HG03060 (cell line): ENCODE results near the gene RFX4.

Experiments used
- ATAC-seq: cut with Tn5 transposase; IDR thresholded peaks from one replicate; pipeline ENCODE4 v1.9.1; 2021; ENCODE audit warnings: low read depth, moderate number of reproducible peaks; ENCODE audit not compliant: unreplicated experiment

Gene RFX4

DNA sequence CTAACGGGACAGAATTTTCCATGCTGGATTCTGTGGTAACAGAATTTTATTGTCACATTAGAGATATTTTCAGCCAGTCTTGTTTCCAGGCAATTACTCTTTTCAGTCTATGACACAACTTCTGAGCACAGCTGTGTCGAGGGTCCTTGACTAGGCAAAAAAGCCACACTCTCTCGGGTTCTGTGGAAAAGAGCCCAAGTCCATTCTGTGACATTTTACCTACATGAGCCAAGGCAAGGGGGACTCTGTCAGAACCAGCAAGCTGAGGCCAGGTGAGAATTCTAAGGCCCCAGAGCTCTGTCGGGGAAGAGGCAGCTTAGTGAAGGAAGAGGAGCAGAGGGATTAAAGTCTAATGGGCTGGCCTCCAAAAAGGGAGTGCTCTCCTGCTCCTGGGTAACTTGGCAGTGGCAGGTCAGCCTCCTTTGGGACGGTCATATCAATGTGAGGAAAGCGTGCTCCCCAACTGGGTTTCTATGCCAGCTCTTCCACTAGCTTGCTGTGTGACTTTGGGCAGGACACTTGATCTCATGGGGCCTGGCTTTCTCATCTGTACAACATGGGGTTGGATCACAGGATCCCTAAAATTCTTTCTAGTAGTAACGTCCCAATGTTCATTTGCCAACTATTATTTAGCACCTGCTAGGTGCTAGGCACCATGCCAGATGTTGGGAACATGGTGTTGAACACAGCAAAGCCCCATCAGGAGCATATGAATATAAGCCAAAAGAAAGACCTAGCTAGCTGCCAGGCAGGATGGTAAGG is 175.7 kb downstream of the RFX4 start:
- ATAC-seq: no peak

DNA sequence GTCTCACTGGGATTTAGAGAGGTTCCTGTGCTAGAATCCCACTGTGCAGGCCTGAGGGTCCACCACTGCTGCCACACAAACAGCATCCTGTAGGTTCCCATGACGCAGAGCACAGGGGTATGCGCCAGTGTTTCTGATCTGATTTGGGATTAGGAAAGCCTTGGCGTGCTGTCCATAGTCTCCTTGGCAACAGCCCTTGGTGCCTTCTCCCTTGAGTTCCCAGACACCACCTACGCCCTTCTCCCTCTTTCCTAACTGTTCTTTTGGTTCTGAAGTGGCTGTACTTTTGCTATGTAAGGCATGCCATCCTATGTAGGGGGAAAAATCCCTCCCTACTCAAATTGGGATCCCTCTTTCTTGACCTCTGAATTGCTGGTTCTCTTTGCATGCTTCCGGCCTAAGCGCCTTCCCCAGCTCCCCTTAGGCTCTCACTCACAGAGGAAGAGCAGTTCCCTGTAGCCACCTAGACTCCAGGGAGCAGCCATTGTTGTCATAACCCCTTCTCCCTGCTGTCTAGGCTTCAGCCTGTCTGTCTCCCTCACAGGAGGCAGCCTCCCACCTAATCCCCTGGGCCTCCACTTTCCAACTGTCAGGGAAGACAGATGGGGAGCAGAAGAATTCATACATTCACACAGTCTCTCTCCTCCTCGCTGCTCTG is 176.9 kb downstream of the RFX4 start:
- ATAC-seq: no peak

- ATAC-seq: peak; percentile 84
Measured at GRCh38 chr12:106760184-106760531, 177.4 kb downstream of the RFX4 start.

GRCh38 chr12:106764220-106764619 is 181.4 kb downstream of the RFX4 start:
- ATAC-seq: no peak

- no peak for ATAC-seq
Measured at GRCh38 chr12:106764738-106765137, 181.9 kb downstream of the RFX4 start.

- no peak for ATAC-seq
Measured at GRCh38 chr12:106766393-106766826, 183.6 kb downstream of the RFX4 start.

DNA sequence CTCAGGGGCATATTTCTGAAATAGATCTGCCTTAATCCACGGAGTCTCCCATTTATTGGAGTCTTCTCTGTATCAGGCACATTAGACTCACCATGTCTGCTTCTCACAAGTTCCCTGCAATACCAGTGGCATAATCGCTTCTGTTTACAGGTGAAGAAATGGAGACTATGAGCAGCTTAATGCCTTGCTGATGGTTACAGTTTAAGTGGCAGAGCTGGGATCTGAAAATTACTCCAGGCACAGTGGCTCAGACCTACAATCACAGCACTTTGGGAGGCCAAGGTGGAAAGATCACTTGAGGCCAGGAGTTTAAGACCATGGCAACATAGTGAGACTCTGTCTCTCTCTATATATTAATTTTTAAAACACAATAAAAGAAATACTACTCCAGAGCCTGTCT is 184.4 kb downstream of the RFX4 start:
- ATAC-seq: no peak

GRCh38 chr12:106767954-106768822 is 185.4 kb downstream of the RFX4 start:
- ATAC-seq: no peak

- no peak for ATAC-seq
Measured at GRCh38 chr12:106769078-106769477, 186.3 kb downstream of the RFX4 start.

- ATAC-seq: no peak
Measured at GRCh38 chr12:106769546-106769945, 186.7 kb downstream of the RFX4 start.

- ATAC-seq: no peak
Measured at GRCh38 chr12:106771425-106771824, 188.6 kb downstream of the RFX4 start.

- ATAC-seq: no peak
Measured at GRCh38 chr12:106773286-106774004, 190.6 kb downstream of the RFX4 start.

DNA sequence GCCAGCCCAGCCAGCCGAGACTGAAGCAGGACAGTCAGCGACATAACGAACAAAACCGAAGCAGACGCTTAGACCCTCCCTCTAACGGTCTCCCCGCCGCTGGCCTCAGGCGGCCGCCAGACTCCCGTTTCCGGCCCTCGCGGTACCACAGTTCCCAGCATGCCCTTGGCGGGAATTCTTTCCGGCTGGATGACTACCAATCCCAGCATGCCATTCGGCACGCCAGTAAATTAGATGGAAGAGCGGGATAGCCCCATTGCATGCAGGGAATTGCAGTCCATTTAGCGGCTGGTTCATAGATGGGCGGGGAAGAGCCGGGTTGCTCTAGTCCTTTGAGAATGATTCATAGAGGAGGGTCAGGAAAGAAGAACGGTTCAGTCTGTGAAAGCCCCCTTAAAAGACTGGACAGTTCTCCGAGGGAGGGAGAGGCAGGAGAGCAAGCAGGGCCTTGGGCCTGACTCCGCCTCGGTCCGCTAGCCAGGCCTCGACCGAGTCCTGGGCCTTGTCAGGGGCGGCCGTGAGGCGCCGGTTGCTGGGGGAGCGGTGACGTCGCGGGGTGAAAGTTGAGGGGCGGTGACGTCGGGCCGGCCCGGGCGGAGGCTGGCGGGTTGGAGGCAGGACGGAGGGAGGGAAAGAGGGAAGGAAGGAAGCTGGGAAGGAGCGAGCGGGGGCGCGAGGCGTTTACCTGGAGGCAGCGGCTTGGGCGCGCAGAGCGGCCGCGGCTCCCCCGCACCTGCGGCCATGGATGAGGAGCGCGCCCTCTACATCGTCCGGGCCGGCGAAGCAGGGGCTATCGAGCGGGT is 191.4 kb downstream of the RFX4 start, which contains the start of gene RIC8B:
TSS of gene RIC8B (plus strand) at position 678 of the 803 bp plus-strand sequence. CDS start at position 742, 64 bp downstream.
- ATAC-seq: peak; percentile 84

DNA sequence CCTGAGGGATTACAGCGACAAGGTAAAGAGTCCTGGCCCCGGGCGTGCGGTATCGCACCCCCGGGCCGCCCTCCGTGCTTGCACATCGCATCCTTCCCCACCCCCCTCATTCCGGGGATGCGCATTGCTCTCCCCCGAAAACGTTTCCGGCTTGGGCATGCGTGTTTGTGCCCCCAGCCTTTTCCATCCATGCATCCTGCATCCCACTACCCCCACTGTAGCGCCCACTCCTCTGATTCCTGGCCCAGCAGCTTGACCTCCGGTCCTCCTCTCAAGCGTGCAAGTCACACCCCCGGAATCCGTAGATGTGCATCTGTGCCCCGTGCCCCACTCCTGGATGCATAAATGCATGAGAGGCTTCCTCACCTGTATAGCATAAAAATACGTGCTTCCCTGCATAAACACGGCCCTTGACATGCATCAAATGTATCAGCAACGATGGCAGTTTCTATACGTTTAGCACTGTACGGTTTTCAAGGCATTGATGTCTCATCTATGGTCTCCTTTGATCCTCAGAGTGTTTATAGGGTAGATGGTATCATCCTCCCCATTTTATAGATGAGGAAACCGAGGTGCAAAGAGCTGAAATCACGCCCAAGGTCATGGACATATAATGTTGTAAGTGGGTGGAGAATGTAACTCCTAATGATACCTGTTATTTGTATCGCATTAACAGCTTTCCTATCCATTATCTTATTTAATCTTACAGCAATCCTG is 192.2 kb downstream of the RFX4 start:
- no peak for ATAC-seq

DNA sequence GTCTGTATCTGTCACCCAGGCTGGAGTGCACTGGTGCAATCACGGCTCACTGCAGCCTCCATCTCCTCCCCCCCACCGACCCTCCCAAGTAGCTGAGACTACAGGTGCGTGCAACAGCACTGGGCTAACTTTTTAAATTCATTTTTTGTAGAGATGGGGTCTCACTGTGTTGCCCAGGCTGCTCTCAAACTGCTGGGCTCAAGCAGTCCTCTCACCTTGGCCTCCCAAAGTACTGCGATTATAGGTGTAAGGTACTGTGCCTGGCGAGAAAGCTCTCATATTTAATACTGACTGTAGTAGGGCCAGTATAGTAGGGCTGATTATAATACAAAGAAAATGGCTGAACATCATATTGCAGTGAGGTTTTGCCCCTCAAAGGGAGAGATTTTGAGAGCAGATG is 194.1 kb downstream of the RFX4 start:
- no peak for ATAC-seq

DNA sequence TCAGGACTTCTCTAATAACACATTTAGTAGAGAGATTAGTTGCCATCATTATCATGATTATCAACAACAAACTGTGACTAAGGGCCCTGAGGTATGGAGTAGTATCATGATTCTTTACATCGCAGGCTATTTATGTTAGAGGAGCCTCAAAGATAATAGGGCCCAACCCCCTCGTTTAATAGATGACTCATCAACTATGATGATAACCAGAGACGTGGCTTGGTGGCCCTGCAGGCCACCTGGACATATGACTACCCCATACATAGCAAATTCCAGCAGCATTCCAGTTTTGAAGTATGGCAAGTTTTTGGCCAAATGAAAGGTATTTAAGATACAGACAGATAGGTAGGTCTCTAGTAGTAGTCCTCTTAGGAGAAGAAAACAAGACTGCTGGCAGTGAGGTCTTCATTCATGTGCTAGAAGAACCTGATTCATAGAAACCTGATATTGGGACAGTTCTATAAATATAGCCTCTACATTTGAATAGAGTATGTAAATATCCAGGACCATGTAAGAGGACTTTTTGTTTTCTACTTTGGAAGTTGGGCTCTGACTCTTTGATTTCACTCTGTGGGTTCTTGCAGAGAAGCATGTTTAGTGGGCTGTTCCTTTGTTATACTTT is 197.3 kb downstream of the RFX4 start:
- ATAC-seq: no peak

GRCh38 chr12:106782619-106783018 is 199.8 kb downstream of the RFX4 start:
- ATAC-seq: no peak

DNA sequence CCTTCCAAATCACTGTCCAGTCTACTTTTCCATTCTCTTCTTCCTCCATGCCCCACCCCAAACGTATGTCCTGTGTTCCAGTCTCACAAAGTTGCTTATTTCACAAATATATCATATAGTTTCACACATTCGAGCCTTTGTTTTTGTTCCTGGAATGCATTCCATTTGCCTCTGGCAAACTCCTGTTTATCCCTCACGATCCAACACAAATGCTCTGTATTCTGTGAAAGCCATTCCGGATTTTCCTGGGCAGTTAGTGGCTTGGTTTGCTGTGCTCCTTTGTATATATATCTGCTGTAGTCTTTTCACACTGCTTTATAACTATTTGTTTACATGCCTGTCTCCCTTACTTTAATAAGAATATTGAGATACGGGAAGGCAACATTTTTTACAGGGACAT is 200.7 kb downstream of the RFX4 start:
- no peak for ATAC-seq

DNA sequence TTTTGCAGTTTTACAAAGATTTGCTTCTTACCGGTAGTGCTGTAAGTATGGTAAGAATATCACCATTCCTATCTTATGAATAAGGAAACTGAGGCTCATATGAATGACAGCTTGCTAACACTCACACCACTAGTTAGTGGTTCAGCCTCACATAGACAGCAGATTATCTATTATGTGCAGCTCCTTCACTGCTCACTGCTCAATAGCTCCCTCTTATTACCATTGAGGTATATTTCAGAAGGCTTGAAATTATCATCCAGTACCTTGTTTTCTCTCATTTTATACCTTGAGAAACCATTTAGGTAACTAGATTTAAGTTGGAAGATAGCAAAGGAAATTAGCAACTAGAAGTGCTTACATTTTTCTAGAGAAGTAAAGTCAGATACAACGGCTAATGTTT is 207.2 kb downstream of the RFX4 start:
- ATAC-seq: no peak
